ENCODE measurements around the gene HSD17B11. TPM values are rescaled to one million over a fixed set of nuclear protein-coding genes. Genes with fewer than 3 reads are reported as not detected.

HSD17B11 gene
- total RNA-seq (2014; rRNA removed; shearing (Covaris generic)) = 24.0 and 26.3 TPM in 2 replicates

DNA sequence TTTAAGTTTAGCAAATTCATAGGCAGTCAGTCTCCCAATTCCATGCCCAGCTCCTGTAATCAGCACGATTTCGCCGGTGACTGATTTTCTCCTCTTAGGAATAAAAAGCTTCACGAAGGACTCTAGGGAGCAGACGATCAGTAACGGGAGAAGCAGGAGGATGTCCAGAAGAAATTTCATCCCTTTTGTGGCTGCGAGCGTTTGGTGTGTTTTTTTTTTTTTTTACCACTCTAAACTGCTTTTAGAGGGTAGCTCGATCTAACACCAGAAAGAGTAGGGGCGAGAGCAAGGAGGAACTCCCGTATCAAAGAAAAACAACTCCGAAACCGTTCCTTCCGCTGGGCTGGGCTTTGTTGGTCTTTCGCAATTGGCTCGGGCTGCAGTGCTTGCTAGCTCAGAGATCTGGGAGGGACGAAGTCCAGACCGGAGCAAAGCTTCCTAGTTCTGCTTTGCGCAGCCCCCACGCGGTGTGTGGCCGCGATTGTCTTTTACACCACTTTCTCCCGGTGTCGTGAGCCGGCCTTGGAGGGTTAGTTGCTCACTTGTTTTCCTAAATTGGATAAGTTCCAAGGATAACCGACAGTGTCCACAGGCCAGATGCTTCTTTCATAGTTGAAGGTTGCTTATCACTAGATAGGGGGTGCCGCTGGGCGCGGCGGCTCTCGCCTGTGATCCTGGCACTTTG, at the start of gene HSD17B11:
Gene HSD17B11, minus strand, starts transcription at position 298 of the 685 bp plus-strand sequence. Its CDS starts 118 bp downstream, at position 180.

DNA sequence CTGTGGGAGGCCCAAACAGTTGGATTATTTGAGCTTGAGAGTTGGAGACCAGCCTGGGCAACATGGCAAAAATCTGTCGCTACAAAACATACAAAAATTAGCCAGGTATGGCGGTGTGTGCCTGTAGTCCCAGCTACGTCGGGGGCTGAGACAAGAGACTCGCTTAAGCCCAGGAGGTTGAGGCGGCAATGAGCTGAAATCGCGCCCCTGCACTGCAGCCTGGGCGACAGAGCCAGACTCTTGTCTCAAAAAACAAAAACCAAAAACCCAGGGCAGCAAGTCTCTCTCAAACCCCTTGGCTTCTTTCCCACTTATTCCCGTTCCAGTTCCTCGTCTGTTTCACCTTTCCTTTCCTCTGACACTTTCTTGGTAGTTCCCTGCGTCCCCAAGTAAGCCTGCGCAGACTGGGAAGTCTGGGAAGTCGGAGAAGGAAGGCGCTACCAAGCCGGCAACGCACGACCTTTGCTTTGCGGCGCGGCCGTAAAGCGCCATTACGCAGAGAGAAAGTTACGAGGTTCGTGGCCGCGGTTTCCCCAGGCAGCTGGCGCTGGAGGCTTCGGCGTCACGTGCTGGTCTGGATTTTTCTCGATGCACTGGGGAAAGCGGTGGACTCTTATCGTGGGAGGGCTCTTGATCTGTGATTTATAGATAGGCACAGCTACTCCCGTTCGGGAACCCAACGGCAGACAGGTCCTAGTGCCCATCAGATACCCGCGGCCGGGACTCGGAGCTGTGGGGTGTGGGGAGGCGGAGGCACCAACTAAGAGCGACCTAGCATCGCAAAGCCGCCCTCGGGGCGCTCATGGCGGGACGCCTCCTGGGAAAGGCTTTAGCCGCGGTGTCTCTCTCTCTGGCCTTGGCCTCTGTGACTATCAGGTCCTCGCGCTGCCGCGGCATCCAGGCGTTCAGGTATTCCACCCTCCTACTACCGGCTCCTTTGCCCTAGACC, 31.4 kb upstream of the HSD17B11 start, which contains the start of gene NUDT9:
Gene NUDT9, plus strand, starts transcription at position 470 of the 949 bp plus-strand sequence. Its CDS starts 333 bp downstream, at position 803.

DNA sequence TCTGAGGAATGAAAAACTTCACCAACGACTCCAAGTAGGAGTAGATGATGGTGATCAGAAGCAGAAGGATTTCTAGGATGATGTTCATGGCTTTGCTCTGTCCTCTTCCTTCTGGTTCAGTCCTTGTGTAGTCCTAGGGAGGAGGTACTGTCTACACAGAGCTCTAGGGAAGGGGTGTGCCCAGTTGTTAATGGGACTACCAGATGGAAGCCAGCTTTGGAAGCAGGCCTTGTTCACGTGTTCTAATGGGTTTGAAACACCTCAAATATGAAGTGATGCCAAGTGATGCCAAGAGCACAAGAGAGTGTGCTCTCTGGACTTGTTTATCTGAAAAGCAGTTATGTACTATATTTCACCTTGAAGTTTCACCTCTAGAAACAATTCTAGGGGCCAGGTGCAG, 68.2 kb downstream of the HSD17B11 start, which contains the start of gene HSD17B13:
Gene HSD17B13, minus strand, starts transcription at position 129 of the 400 bp plus-strand sequence. Its CDS starts 41 bp downstream, at position 88.

Small RNA genes within 50 kb of the gene (small RNA-seq; reads per million reads assigned to genes)
- gene MIR5705 = not detected
- not detected for gene RN7SL681P

Other genes with a start within 250 kb of the HSD17B11 start
- gene KLHL8, start 170.6 kb downstream of the HSD17B11 start, total RNA-seq (2014; rRNA removed; shearing (Covaris generic)) = 8.0 and 13.5 TPM in 2 replicates
- 0.19 and 0.72 TPM in 2 replicates for gene HSD17B13, start 68.3 kb downstream of the HSD17B11 start, total RNA-seq (2014; rRNA removed; shearing (Covaris generic))
- gene NUDT9, start 31.4 kb upstream of the HSD17B11 start, total RNA-seq (2014; rRNA removed; shearing (Covaris generic)) = 7.2 and 8.9 TPM in 2 replicates
- not detected in 2 replicates for gene SPARCL1, start 138.2 kb upstream of the HSD17B11 start, total RNA-seq (2014; rRNA removed; shearing (Covaris generic))
- not detected in 2 replicates for gene DSPP, start 217.3 kb upstream of the HSD17B11 start, total RNA-seq (2014; rRNA removed; shearing (Covaris generic))